H1 (cell line): ENCODE results near the gene PCDHGA8.

Source experiments
- BACH1 ChIP-seq: IDR thresholded peaks from 2 replicates; pipeline ENCODE4 v1.6.1; 2012; ENCODE audit warnings: low read length, improper control_type of control experiment
- BRCA1 ChIP-seq: IDR thresholded peaks from 2 replicates; pipeline ENCODE4 v1.6.1; 2012; ENCODE audit warnings: low read depth, low read length, improper control_type of control experiment
- CEBPB ChIP-seq: IDR thresholded peaks from 2 replicates; pipeline ENCODE4 v1.6.1; 2012; ENCODE audit warnings: low read depth, low read length
- CTCF ChIP-seq, 3 experiments: IDR thresholded peaks; 1 replicate in 2 of 3; 2 replicates in 1 of 3; pipeline versions ENCODE4 v1.5.1 to v1.6.1; 2011; ENCODE audit warnings: low read length in 3 of 3, mild to moderate bottlenecking in 3 of 3, inconsistent platforms in 2 of 3, low read depth in 1 of 3, moderate library complexity in 1 of 3; ENCODE audit not compliant: insufficient read depth in 1 of 3; ENCODE audit errors: control extremely low read depth in 1 of 3
- EP300 ChIP-seq, 2 experiments: IDR thresholded peaks; 1 replicate in 1 of 2; 2 replicates in 1 of 2; pipeline ENCODE4 v1.6.1; 2011 to 2012; ENCODE audit warnings: low read depth in 2 of 2, low read length in 2 of 2, mild to moderate bottlenecking in 2 of 2, borderline replicate concordance in 1 of 2, inconsistent platforms in 1 of 2, moderate library complexity in 1 of 2
- GTF2F1 ChIP-seq: IDR thresholded peaks from 2 replicates; pipeline ENCODE4 v1.6.1; 2012; ENCODE audit warnings: low read depth, low read length, improper control_type of control experiment, borderline replicate concordance
- HDAC6 ChIP-seq: IDR thresholded peaks from one replicate; pipeline ENCODE4 v1.7.1; 2012; ENCODE audit warnings: low read depth, mild to moderate bottlenecking, inconsistent platforms, low read length, moderate library complexity
- POLR2A ChIP-seq, 2 experiments: IDR thresholded peaks; 1 replicate in 1 of 2; 2 replicates in 1 of 2; pipeline ENCODE4 v1.6.1; 2011; ENCODE audit warnings: low read depth in 2 of 2, low read length in 2 of 2, mild to moderate bottlenecking in 2 of 2; ENCODE audit errors: control extremely low read depth in 1 of 2
- POLR2AphosphoS5 ChIP-seq: IDR thresholded peaks from 2 replicates; pipeline ENCODE4 v1.6.1; 2011; ENCODE audit warnings: low read depth, low read length
- POU5F1 ChIP-seq: IDR thresholded peaks from 2 replicates; pipeline ENCODE4 v1.6.1; 2011; ENCODE audit warnings: low read depth, mild to moderate bottlenecking, low read length, moderate library complexity
- RAD21 ChIP-seq, 2 experiments: IDR thresholded peaks in 1 of 2; conservative IDR thresholded peaks in 1 of 2; 2 replicates each; pipeline ENCODE4 v1.6.1; 2011; ENCODE audit warnings: low read depth in 2 of 2, low read length in 2 of 2, improper control_type of control experiment in 1 of 2, inconsistent platforms in 1 of 2, mild to moderate bottlenecking in 1 of 2, moderate library complexity in 1 of 2

GRCh38 chr5:141430332-141431113 lies 38.1 kb downstream of the PCDHGA8 start, which contains the start of gene PCDHGA12:
- TF ChIP-seq CTCF (IDR thresholded peaks at IDR 0.05; ENCODE audit: control extremely low read depth in 1 of 3, insufficient read depth in 1 of 3, low read depth in 1 of 3, low read length in 3 of 3) (no peak; a peak in 1 of 4 replicates), POLR2A (IDR thresholded peaks at IDR 0.05; ENCODE audit: control extremely low read depth in 1 of 2, low read depth in 2 of 2, low read length in 2 of 2) (no peak), RAD21 (IDR thresholded peaks at IDR 0.05 in 1 of 2, conservative IDR thresholded peaks at IDR 0.05 in 1 of 2; ENCODE audit: low read depth in 2 of 2, low read length in 2 of 2) (peak; percentile 18 to 36; a peak in 3 of 4 replicates), POU5F1 (no peak), BRCA1 (no peak), EP300 (IDR thresholded peaks at IDR 0.05; ENCODE audit: borderline replicate concordance in 1 of 2, low read depth in 2 of 2, low read length in 2 of 2) (no peak), GTF2F1 (no peak), CEBPB (no peak), BACH1 (no peak), HDAC6 (no peak), POLR2AphosphoS5 (no peak)
